K562 (cell line): ENCODE measurements around the gene TBC1D10A. TPM values are rescaled to one million over a fixed set of nuclear protein-coding genes. Genes with fewer than 3 reads are reported as not detected.
A peak's percentile ranks its signal among the peaks of the same experiment; 100 is the strongest.

ENCODE experiments used
- ATAC-seq: fragments of 200-7000 bp; cut with Tn5 transposase; 3 replicates; pipeline ENCODE4 v1.9.1; 2020; ENCODE audit warnings: moderate library complexity
- BruUV-seq: library from RNA; stranded (reverse); fragments of 400-500 nt; replicated peaks from 2 replicates; lab custom pipeline; 2021; lab: Mats Ljungman, UMichigan
- CTCF ChIA-PET: fragments of 300-600 bp; formaldehyde crosslinking; extraction: SDS; loops from one replicate; lab custom pipeline; 2021; ENCODE audit warnings: low intra/inter-chr PET ratio; lab: Yijun Ruan, JAX
- POLR2A ChIA-PET: fragments of 300-600, 350-650 bp; sonication (Branson Sonifier 250); formaldehyde crosslinking; extraction: SDS; loops from one replicate; lab custom pipeline; 2021; ENCODE audit warnings: antibody characterized with exemption, inconsistent platforms; lab: Yijun Ruan, JAX
- DNase-seq, 4 experiments: peaks; one replicate each; pipeline versions ENCODE4 v3.0.0 to v3.0.0-alpha.2; 2011 to 2018; ENCODE audit warnings: low spot score in 3 of 4, mixed read lengths in 3 of 4; ENCODE audit errors: extremely low read depth in 1 of 4
- FAIRE-seq: peaks from 2 replicates; lab custom pipeline; 2011; peaks lifted over from hg19 to GRCh38; lab: Jason Lieb, UNC
- H2AFZ ChIP-seq: 2 replicates; pipeline ENCODE4 v1.6.0; 2011; ENCODE audit warnings: low read depth, low read length, control low read depth, inconsistent platforms
- H3K27ac ChIP-seq: fragments of 200-600 bp; 3 replicates; pipeline ENCODE4 v1.8.0; 2011; ENCODE audit warnings: low read depth, mild to moderate bottlenecking, control low read depth, inconsistent platforms, low read length, moderate library complexity, mixed read lengths; ENCODE audit errors: extremely low read depth
- H3K27me3 ChIP-seq, 2 experiments: fragments of 300-600 bp in 1 of 2; 2 replicates in 1 of 2; 3 replicates in 1 of 2; pipeline versions ENCODE4 v1.6.0 to v1.8.0; 2011; ENCODE audit warnings: inconsistent platforms in 2 of 2, low read length in 2 of 2, mild to moderate bottlenecking in 1 of 2, mixed read lengths in 1 of 2, moderate library complexity in 1 of 2; ENCODE audit not compliant: control insufficient read depth in 2 of 2, insufficient read depth in 2 of 2
- H3K36me3 ChIP-seq: fragments of 300-600 bp; 3 replicates; pipeline ENCODE4 v1.8.0; 2011; ENCODE audit warnings: mild to moderate bottlenecking, low read length, inconsistent platforms; ENCODE audit not compliant: control insufficient read depth, insufficient read depth
- H3K4me1 ChIP-seq, 2 experiments: fragments of 200-600 bp in 1 of 2; replicated peaks in 1 of 2; 2 replicates in 1 of 2; 3 replicates in 1 of 2; pipeline versions ENCODE4 v1.5.1 to v1.8.0; 2011; ENCODE audit warnings: inconsistent platforms in 2 of 2, low read length in 2 of 2, mild to moderate bottlenecking in 1 of 2, mixed read lengths in 1 of 2, moderate library complexity in 1 of 2; ENCODE audit not compliant: control insufficient read depth in 2 of 2, insufficient read depth in 2 of 2
- H3K4me2 ChIP-seq: 2 replicates; pipeline ENCODE4 v1.6.1; 2011; ENCODE audit warnings: low read length, control low read depth, inconsistent platforms, mixed read lengths; ENCODE audit not compliant: insufficient read depth
- H3K4me3 ChIP-seq: fragments of 200-600 bp; sonication (generic), shearing (Covaris generic); 2 replicates; pipeline ENCODE4 v1.5.1; 2016; ENCODE audit warnings: control low read depth, inconsistent platforms
- H3K79me2 ChIP-seq: fragments of 200-600 bp; 3 replicates; pipeline ENCODE4 v1.8.0; 2011; ENCODE audit warnings: low read length, inconsistent platforms; ENCODE audit not compliant: control insufficient read depth, insufficient read depth
- H3K9ac ChIP-seq, 2 experiments: 2 replicates each; pipeline versions ENCODE4 v1.6.0 to v1.6.1; 2011; ENCODE audit warnings: low read depth in 2 of 2, low read length in 2 of 2, control low read depth in 1 of 2, inconsistent platforms in 1 of 2, mild to moderate bottlenecking in 1 of 2, mixed read lengths in 1 of 2; ENCODE audit not compliant: insufficient read depth in 1 of 2
- H3K9me1 ChIP-seq: one replicate; pipeline ENCODE4 v1.6.0; 2011; ENCODE audit warnings: inconsistent platforms, mild to moderate bottlenecking, low read length, moderate library complexity; ENCODE audit not compliant: control insufficient read depth, insufficient read depth
- H3K9me3 ChIP-seq: replicated peaks from 2 replicates; pipeline ENCODE4 v1.5.1; 2011; ENCODE audit warnings: low read depth, low read length, inconsistent platforms; ENCODE audit not compliant: control insufficient read depth, insufficient read depth
- H4K20me1 ChIP-seq: replicated peaks from 2 replicates; pipeline ENCODE4 v1.6.1; 2011; ENCODE audit warnings: low read length, inconsistent platforms, mixed read lengths; ENCODE audit not compliant: control insufficient read depth, insufficient read depth
- ATF1 ChIP-seq, 2 experiments: fragments of 450-650 bp in 1 of 2; IDR thresholded peaks; 2 replicates each; pipeline ENCODE4 v1.6.1; 2016; ENCODE audit warnings: missing compliant biosample characterization in 1 of 2, missing genetic modification characterization in 1 of 2
- ATF7 ChIP-seq: fragments of 450-650 bp; IDR thresholded peaks from 2 replicates; pipeline ENCODE4 v1.7.1; 2014; ENCODE audit warnings: mild to moderate bottlenecking, moderate library complexity
- CC2D1A ChIP-seq: fragments of 450-650 bp; IDR thresholded peaks from 2 replicates; pipeline ENCODE4 v1.6.1; 2017; ENCODE audit warnings: mild to moderate bottlenecking
- CREM ChIP-seq: IDR thresholded peaks from 2 replicates; pipeline ENCODE4 v1.6.1; 2014; ENCODE audit warnings: antibody characterized with exemption, low read depth
- ETV5 ChIP-seq: sonication (generic); formaldehyde crosslinking; IDR thresholded peaks from 2 replicates; pipeline ENCODE4 v1.4.0; 2020; ENCODE audit warnings: low read depth, mild to moderate bottlenecking, missing genetic modification reagents
- JUND ChIP-seq, 2 experiments: IDR thresholded peaks; 2 replicates in 1 of 2; 3 replicates in 1 of 2; pipeline ENCODE4 v1.6.1; 2011; ENCODE audit warnings: borderline replicate concordance in 2 of 2, low read depth in 2 of 2, low read length in 2 of 2, improper control_type of control experiment in 1 of 2, missing biosample characterization in 1 of 2, missing genetic modification characterization in 1 of 2, missing genetic modification reagents in 1 of 2
- L3MBTL2 ChIP-seq: fragments of 450-650 bp; IDR thresholded peaks from 2 replicates; pipeline ENCODE4 v1.6.1; 2016; ENCODE audit warnings: mild to moderate bottlenecking, moderate library complexity
- RAD51 ChIP-seq: fragments of 450-650 bp; IDR thresholded peaks from 2 replicates; pipeline ENCODE4 v1.7.1; 2016; ENCODE audit warnings: low read depth, mild to moderate bottlenecking, borderline replicate concordance
- SRSF3 ChIP-seq: fragments of 200-400 bp; formaldehyde crosslinking; IDR thresholded peaks from 2 replicates; pipeline ENCODE4 v1.6.1; 2016; ENCODE audit warnings: mild to moderate bottlenecking, low read length, moderate library complexity; ENCODE audit not compliant: insufficient read depth
- WGBS: fragments of 100-300 bp; shearing (Covaris generic); methylation state at CpG from one replicate; pipeline ENCODE4 v1.1.6; 2016; ENCODE audit warnings: low coverage, mixed read lengths; ENCODE audit not compliant: insufficient coverage; ENCODE audit errors: missing lambda C conversion rate; 5-methylcytosine and 5-hydroxymethylcytosine counted together
- in situ Hi-C: fragments of 300-500 bp; cut with MboI; formaldehyde crosslinking; loops from 4 replicates; pipeline ENCODE4 v1.15.0; 2018; ENCODE audit warnings: inconsistent platforms, mixed read lengths
- intact Hi-C: fragments of 100-400 bp; cut with micrococcal nuclease; formaldehyde crosslinking; loops from 2 replicates; pipeline ENCODE4 v1.14.2; 2022
- polyA plus RNA-seq, 8 experiments: library from polyadenylated mRNA; depleted of rRNA in 4 of 8; stranded (reverse) in 5 of 8; unstranded in 3 of 8; fragments of >200 nt; fragmentation: Nextera tagmentation in 2 of 8; fragmentation: Illumina TruSeq in 1 of 8; extraction: Ambion mirVana in 2 of 8; extraction: Trizol in 1 of 8; gene quantifications; 2 replicates each; pipeline versions ENCODE4 v1.2.1 to v1.2.3, GENCODE V29; 2011 to 2014; ENCODE audit warnings: inconsistent platforms in 1 of 8, missing spikeins in 1 of 8
- total RNA-seq, 7 experiments: library from RNA; depleted of rRNA in 6 of 7; stranded (reverse); fragments of >200 nt in 6 of 7; fragmentation: Illumina TruSeq in 2 of 7; extraction: Trizol in 2 of 7; gene quantifications; 2 replicates each; pipeline versions ENCODE4 v1.2.1 to v1.2.3, GENCODE V29; 2011 to 2021; ENCODE audit warnings: low replicate concordance in 1 of 7
- TF ChIP-seq, protein P1 (sequence below): sonication (generic); formaldehyde crosslinking; IDR thresholded peaks from 2 replicates; pipeline ENCODE4 v1.9.0; 2022; ENCODE audit warnings: mild to moderate bottlenecking, missing genetic modification reagents
- TF ChIP-seq, protein P2 (sequence below): fragments of 450-650 bp; formaldehyde crosslinking; IDR thresholded peaks from 2 replicates; pipeline ENCODE4 v1.4.0; 2022; ENCODE audit warnings: missing genetic modification characterization
- TF ChIP-seq, protein P3 (sequence below), 2 experiments: fragments of 450-650 bp in 1 of 2; sonication (generic) in 1 of 2; formaldehyde crosslinking in 1 of 2; IDR thresholded peaks in 1 of 2; conservative IDR thresholded peaks in 1 of 2; 2 replicates each; pipeline versions ENCODE4 v1.6.1 to v1.8.1; 2016 to 2023; ENCODE audit warnings: mild to moderate bottlenecking in 2 of 2, moderate library complexity in 2 of 2, inconsistent platforms in 1 of 2, missing genetic modification reagents in 1 of 2
- TF ChIP-seq, protein P4 (sequence below): sonication (generic); formaldehyde crosslinking; IDR thresholded peaks from 2 replicates; pipeline ENCODE4 v1.8.0; 2022; ENCODE audit warnings: mild to moderate bottlenecking, low read depth, missing genetic modification reagents

TBC1D10A gene
- total and polyA plus RNA-seq, 9 of the 15 experiments (the other 6 are each of a cell fraction or from before 2014, with no cell fraction given), result 0.13 to 10.4 (median 4.6) TPM

GRCh38 chr22:30275625-30276024 is 51.1 kb downstream of the TBC1D10A start:
- DNase-seq (peak in 2 of 4 experiments; percentile 28 to 32), FAIRE-seq (peak; percentile 57), ATAC-seq (no peak)
- Histone ChIP-seq H3K27ac (no peak overlapping the region; the same call in 2 of the 3 replicates), H3K36me3 (no peaks in the 10 kb centered on the region), H3K9me1 (no peaks in the 10 kb centered on the region), H3K79me2 (no peaks in the 10 kb centered on the region), H3K27me3 (no peaks in the 10 kb centered on the region; a peak in 1 of 5 replicates), H4K20me1 (no peaks in the 10 kb centered on the region; the same call in 1 of the 2 replicates), H3K9ac (no peak overlapping the region), H3K9me3 (no peaks in the 10 kb centered on the region), H2AFZ (peak overlapping the region; percentile 82), H3K4me3 (no peak overlapping the region), H3K4me2 (peak overlapping the region; percentile 14), H3K4me1 (peaks cover 2 to 15% of the 10 kb centered on the region in 2 experiments; a peak in 3 of 5 replicates)
- ChIA-PET CTCF (no interaction called here), POLR2A (interaction anchor here (0.8 kb wide), 1 partner anchor 109 kb away, joined by 4 read pairs; no protein-coding TSS in a partner anchor)
- intact Hi-C loops (no loop called here), in situ Hi-C loops (no loop called here)
- TF ChIP-seq JUND (IDR thresholded peaks at IDR 0.05; ENCODE audit: borderline replicate concordance, low read depth, low read length), result 0 out of 2 replicates have a peak, but pooled peaks have one; percentile 14
- TF ChIP-seq JUND (tag; IDR thresholded peaks at IDR 0.05; ENCODE audit: borderline replicate concordance, low read depth, low read length), result no peak
- TF ChIP-seq ATF7, result peak; percentile 77
- TF ChIP-seq, protein P1, sequence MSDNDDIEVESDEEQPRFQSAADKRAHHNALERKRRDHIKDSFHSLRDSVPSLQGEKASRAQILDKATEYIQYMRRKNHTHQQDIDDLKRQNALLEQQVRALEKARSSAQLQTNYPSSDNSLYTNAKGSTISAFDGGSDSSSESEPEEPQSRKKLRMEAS (CRISPR knock-in tag), result peak; percentile 34; the same call in 1 of the 2 replicates
- no peak for TF ChIP-seq CC2D1A
- TF ChIP-seq RAD51, result peak; percentile 24; the same call in 1 of the 2 replicates
- TF ChIP-seq, protein P2, sequence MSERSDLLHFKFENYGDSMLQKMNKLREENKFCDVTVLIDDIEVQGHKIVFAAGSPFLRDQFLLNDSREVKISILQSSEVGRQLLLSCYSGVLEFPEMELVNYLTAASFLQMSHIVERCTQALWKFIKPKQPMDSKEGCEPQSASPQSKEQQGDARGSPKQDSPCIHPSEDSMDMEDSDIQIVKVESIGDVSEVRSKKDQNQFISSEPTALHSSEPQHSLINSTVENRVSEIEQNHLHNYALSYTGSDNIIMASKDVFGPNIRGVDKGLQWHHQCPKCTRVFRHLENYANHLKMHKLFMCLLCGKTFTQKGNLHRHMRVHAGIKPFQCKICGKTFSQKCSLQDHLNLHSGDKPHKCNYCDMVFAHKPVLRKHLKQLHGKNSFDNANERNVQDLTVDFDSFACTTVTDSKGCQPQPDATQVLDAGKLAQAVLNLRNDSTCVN (CRISPR knock-in tag), result no peak
- TF ChIP-seq, protein P3, sequence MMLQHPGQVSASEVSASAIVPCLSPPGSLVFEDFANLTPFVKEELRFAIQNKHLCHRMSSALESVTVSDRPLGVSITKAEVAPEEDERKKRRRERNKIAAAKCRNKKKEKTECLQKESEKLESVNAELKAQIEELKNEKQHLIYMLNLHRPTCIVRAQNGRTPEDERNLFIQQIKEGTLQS (IDR thresholded peaks at IDR 0.05), result peak; percentile 69
- TF ChIP-seq, protein P3 (CRISPR knock-in tag; conservative IDR thresholded peaks at IDR 0.05), result no peak
- TF ChIP-seq ATF1 (CRISPR knock-in tag; IDR thresholded peaks at IDR 0.05), result no peak
- peak; percentile 64 for TF ChIP-seq ATF1 (tag; IDR thresholded peaks at IDR 0.05)
- TF ChIP-seq CREM, result peak; percentile 34; the same call in 1 of the 2 replicates
- no peak for TF ChIP-seq SRSF3
- TF ChIP-seq L3MBTL2, result peak; percentile 40; the same call in 1 of the 2 replicates
- TF ChIP-seq, protein P4, sequence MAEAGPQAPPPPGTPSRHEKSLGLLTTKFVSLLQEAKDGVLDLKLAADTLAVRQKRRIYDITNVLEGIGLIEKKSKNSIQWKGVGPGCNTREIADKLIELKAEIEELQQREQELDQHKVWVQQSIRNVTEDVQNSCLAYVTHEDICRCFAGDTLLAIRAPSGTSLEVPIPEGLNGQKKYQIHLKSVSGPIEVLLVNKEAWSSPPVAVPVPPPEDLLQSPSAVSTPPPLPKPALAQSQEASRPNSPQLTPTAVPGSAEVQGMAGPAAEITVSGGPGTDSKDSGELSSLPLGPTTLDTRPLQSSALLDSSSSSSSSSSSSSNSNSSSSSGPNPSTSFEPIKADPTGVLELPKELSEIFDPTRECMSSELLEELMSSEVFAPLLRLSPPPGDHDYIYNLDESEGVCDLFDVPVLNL (CRISPR knock-in tag), result no peak
- no peak for TF ChIP-seq ETV5 (CRISPR knock-in tag)
- BruUV-seq, result no TSS peak
- 37% methylated on average over 5 of the region's 8 CpGs for WGBS
